SK-N-MC (cell line): ENCODE data around the gene ADCY7.

Experiments used
- EZH2 ChIP-seq: fragments of 200-600 bp; sonication (generic); IDR thresholded peaks from one replicate; pipeline ENCODE4 v1.6.1; 2017; ENCODE audit warnings: antibody characterized with exemption
- POLR2AphosphoS5 ChIP-seq: IDR thresholded peaks from 2 replicates; pipeline ENCODE4 v1.6.1; 2012; ENCODE audit warnings: mild to moderate bottlenecking, low read depth, low read length, borderline replicate concordance

- no peak for TF ChIP-seq POLR2AphosphoS5
- no peak for TF ChIP-seq EZH2
Measured at GRCh38 chr16:50308237-50308965, 42.0 kb downstream of the ADCY7 start.
